H1 (cell line): ENCODE data around the gene KCNE1. TPM values are rescaled to one million over a fixed set of nuclear protein-coding genes. Genes with fewer than 3 reads are reported as not detected.

ENCODE experiments used
- CTCF ChIA-PET: fragments of 300-600 bp; sonication (Branson Sonifier 250); formaldehyde crosslinking; loops from one replicate; lab custom pipeline; 2021; ENCODE audit not compliant: partially characterized antibody; lab: Charles Lee
- POLR2A ChIA-PET: fragments of 300-600 bp; sonication (Branson Sonifier 250); formaldehyde crosslinking; loops from one replicate; lab custom pipeline; 2021; ENCODE audit warnings: inconsistent platforms; ENCODE audit not compliant: partially characterized antibody; lab: Charles Lee
- DNase-seq, 2 experiments: peaks; one replicate each; pipeline versions ENCODE4 v3.0.0 to v3.0.0-alpha.2; 2010 to 2022; ENCODE audit warnings: low spot score in 2 of 2, low read depth in 1 of 2, mixed read lengths in 1 of 2
- FAIRE-seq: peaks from 2 replicates; lab custom pipeline; 2011; peaks lifted over from hg19 to GRCh38; lab: Jason Lieb, UNC
- H2AFZ ChIP-seq: 2 replicates; pipeline ENCODE4 v1.8.1; 2012; ENCODE audit warnings: low read length, inconsistent platforms
- H2AK5ac ChIP-seq: 2 replicates; pipeline ENCODE4 v1.6.1; 2013; ENCODE audit warnings: low read depth, low read length
- H2BK120ac ChIP-seq: replicated peaks from 2 replicates; pipeline ENCODE3; 2013; ENCODE audit warnings: low read depth, low read length, inconsistent platforms
- H2BK12ac ChIP-seq: 2 replicates; pipeline ENCODE4 v1.6.1; 2013; ENCODE audit warnings: low read depth, low read length
- H2BK15ac ChIP-seq: 2 replicates; pipeline ENCODE4 v1.6.1; 2013; ENCODE audit warnings: low read length
- H2BK20ac ChIP-seq: 2 replicates; pipeline ENCODE4 v1.6.1; 2013; ENCODE audit warnings: low read length
- H2BK5ac ChIP-seq: 2 replicates; pipeline ENCODE4 v1.6.1; 2013; ENCODE audit warnings: low read depth, low read length
- H3K14ac ChIP-seq: 2 replicates; pipeline ENCODE4 v1.6.1; 2013; ENCODE audit warnings: inconsistent platforms; ENCODE audit not compliant: insufficient read length
- H3K18ac ChIP-seq: 2 replicates; pipeline ENCODE4 v1.6.1; 2013; ENCODE audit warnings: low read length; ENCODE audit errors: extremely low read depth
- H3K23ac ChIP-seq: 2 replicates; pipeline ENCODE4 v1.6.1; 2013; ENCODE audit warnings: inconsistent platforms; ENCODE audit not compliant: insufficient read length
- H3K23me2 ChIP-seq: 2 replicates; pipeline ENCODE4 v1.6.1; 2013; ENCODE audit warnings: low read depth, low read length
- H3K27ac ChIP-seq: 2 replicates; pipeline ENCODE4 v1.6.1; 2011; ENCODE audit warnings: low read depth, low read length, inconsistent platforms
- H3K27me3 ChIP-seq, 4 experiments: replicated peaks in 1 of 4; 1 replicate in 1 of 4; 2 replicates in 3 of 4; pipeline versions ENCODE4 v1.6.1 to v1.8.1; 2011 to 2013; ENCODE audit warnings: low read length in 3 of 4, mild to moderate bottlenecking in 3 of 4, inconsistent platforms in 2 of 4, mixed read lengths in 2 of 4, moderate library complexity in 1 of 4; ENCODE audit not compliant: control insufficient read depth in 3 of 4, insufficient read depth in 3 of 4; ENCODE audit errors: extremely low read depth in 1 of 4
- H3K36me3 ChIP-seq, 4 experiments: 2 replicates each; pipeline versions ENCODE4 v1.6.1 to v1.8.1; 2011 to 2013; ENCODE audit warnings: mild to moderate bottlenecking in 4 of 4, low read length in 3 of 4, moderate library complexity in 2 of 4, control low read depth in 1 of 4, inconsistent platforms in 1 of 4; ENCODE audit not compliant: insufficient read depth in 4 of 4, control insufficient read depth in 2 of 4
- H3K4ac ChIP-seq: replicated peaks from 2 replicates; pipeline ENCODE3; 2013; ENCODE audit warnings: low read length, low read depth, mixed read lengths, inconsistent platforms; ENCODE audit not compliant: insufficient read length
- H3K4me1 ChIP-seq, 4 experiments: replicated peaks in 1 of 4; 1 replicate in 1 of 4; 2 replicates in 3 of 4; pipeline versions ENCODE4 v1.6.1 to v1.8.1; 2011 to 2013; ENCODE audit warnings: low read length in 3 of 4, inconsistent platforms in 2 of 4, mixed read lengths in 1 of 4; ENCODE audit not compliant: insufficient read depth in 4 of 4, control insufficient read depth in 3 of 4
- H3K4me2 ChIP-seq, 2 experiments: 2 replicates each; pipeline versions ENCODE4 v1.6.1 to v1.8.1; 2011 to 2013; ENCODE audit warnings: low read depth in 2 of 2, low read length in 2 of 2, control low read depth in 1 of 2, inconsistent platforms in 1 of 2, mild to moderate bottlenecking in 1 of 2; ENCODE audit not compliant: insufficient read depth in 1 of 2
- H3K4me3 ChIP-seq, 4 experiments: fragments of 200-600, 300-600 bp in 1 of 4; sonication (generic), shearing (Covaris generic), sonication (Bioruptor Twin) in 1 of 4; 2 replicates each; pipeline versions ENCODE4 v1.5.1 to v1.8.1; 2011 to 2016; ENCODE audit warnings: low read length in 4 of 4, low read depth in 3 of 4, control low read depth in 2 of 4, inconsistent platforms in 2 of 4, mild to moderate bottlenecking in 2 of 4, mixed read lengths in 1 of 4, moderate library complexity in 1 of 4; ENCODE audit not compliant: insufficient read depth in 2 of 4; ENCODE audit errors: extremely low read depth in 1 of 4
- H3K56ac ChIP-seq: replicated peaks from 2 replicates; pipeline ENCODE3; 2013; ENCODE audit warnings: low read depth, mild to moderate bottlenecking, mixed read lengths, low read length, inconsistent platforms; ENCODE audit not compliant: insufficient read length
- H3K79me1 ChIP-seq: 2 replicates; pipeline ENCODE4 v1.6.1; 2013; ENCODE audit warnings: low read depth, low read length, control low read depth
- H3K79me2 ChIP-seq, 2 experiments: 2 replicates each; pipeline versions ENCODE4 v1.6.1 to v1.8.1; 2012 to 2013; ENCODE audit warnings: low read length in 2 of 2, mild to moderate bottlenecking in 2 of 2, inconsistent platforms in 1 of 2; ENCODE audit not compliant: insufficient read depth in 2 of 2, control insufficient read depth in 1 of 2
- H3K9ac ChIP-seq, 4 experiments: replicated peaks in 1 of 4; 1 replicate in 1 of 4; 2 replicates in 3 of 4; pipeline versions ENCODE4 v1.6.1 to v1.8.1; 2011 to 2013; ENCODE audit warnings: low read depth in 3 of 4, low read length in 3 of 4, control low read depth in 2 of 4, mild to moderate bottlenecking in 2 of 4, moderate library complexity in 2 of 4, inconsistent platforms in 1 of 4; ENCODE audit errors: extremely low read depth in 1 of 4
- H3K9me3 ChIP-seq, 2 experiments: 2 replicates each; pipeline versions ENCODE4 v1.6.1 to v1.8.1; 2012 to 2013; ENCODE audit warnings: mild to moderate bottlenecking in 2 of 2, moderate library complexity in 2 of 2, control low read depth in 1 of 2, inconsistent platforms in 1 of 2, low read depth in 1 of 2, low read length in 1 of 2, mixed read lengths in 1 of 2; ENCODE audit not compliant: insufficient read depth in 2 of 2
- H4K20me1 ChIP-seq, 2 experiments: replicated peaks in 1 of 2; 2 replicates each; pipeline versions ENCODE3 to v1.8.1; 2011 to 2013; ENCODE audit warnings: inconsistent platforms in 2 of 2, low read length in 2 of 2, mild to moderate bottlenecking in 1 of 2; ENCODE audit not compliant: insufficient read depth in 2 of 2, control insufficient read depth in 1 of 2
- H4K5ac ChIP-seq: 2 replicates; pipeline ENCODE4 v1.6.1; 2013; ENCODE audit warnings: low read length, low read depth, mixed read lengths, inconsistent platforms; ENCODE audit not compliant: insufficient read length
- H4K8ac ChIP-seq: 2 replicates; pipeline ENCODE4 v1.8.0; 2013; ENCODE audit warnings: mild to moderate bottlenecking, moderate library complexity, low read length, inconsistent platforms; ENCODE audit not compliant: insufficient read depth; ENCODE audit errors: extremely low read depth
- H4K91ac ChIP-seq: replicated peaks from 2 replicates; pipeline ENCODE3; 2013; ENCODE audit warnings: low read length, mixed read lengths, inconsistent platforms; ENCODE audit not compliant: insufficient read length
- CHD1 ChIP-seq: IDR thresholded peaks from 2 replicates; pipeline ENCODE4 v1.6.1; 2012; ENCODE audit warnings: low read depth, low read length, improper control_type of control experiment
- HDAC6 ChIP-seq: IDR thresholded peaks from one replicate; pipeline ENCODE4 v1.7.1; 2012; ENCODE audit warnings: low read depth, mild to moderate bottlenecking, inconsistent platforms, low read length, moderate library complexity
- JUN ChIP-seq: IDR thresholded peaks from 2 replicates; pipeline ENCODE4 v1.6.1; 2011; ENCODE audit warnings: low read depth, mild to moderate bottlenecking, improper control_type of control experiment, low read length
- NANOG ChIP-seq: IDR thresholded peaks from 2 replicates; pipeline ENCODE4 v1.6.1; 2011; ENCODE audit warnings: low read length, low read depth, mild to moderate bottlenecking, inconsistent platforms; ENCODE audit not compliant: insufficient read depth, poor library complexity, severe bottlenecking
- RAD21 ChIP-seq, 2 experiments: IDR thresholded peaks in 1 of 2; conservative IDR thresholded peaks in 1 of 2; 2 replicates each; pipeline ENCODE4 v1.6.1; 2011; ENCODE audit warnings: low read depth in 2 of 2, low read length in 2 of 2, improper control_type of control experiment in 1 of 2, inconsistent platforms in 1 of 2, mild to moderate bottlenecking in 1 of 2, moderate library complexity in 1 of 2
- SIRT6 ChIP-seq: IDR thresholded peaks from one replicate; pipeline ENCODE4 v1.7.1; 2012; ENCODE audit warnings: low read length, inconsistent platforms
- USF2 ChIP-seq: IDR thresholded peaks from 2 replicates; pipeline ENCODE4 v1.6.1; 2011; ENCODE audit warnings: low read length, improper control_type of control experiment
- WGBS, 2 experiments: shearing (Covaris generic) in 1 of 2; methylation state at CpG; one replicate each; pipeline versions ENCODE4 v1.1.6 to v1.1.7; 2013 to 2015; ENCODE audit warnings: low lambda C conversion rate in 2 of 2, mixed read lengths in 2 of 2, inconsistent platforms in 1 of 2, low coverage in 1 of 2, missing lambda C conversion rate in 1 of 2; ENCODE audit not compliant: insufficient replicate concordance in 2 of 2, insufficient coverage in 1 of 2, insufficient read length in 1 of 2; ENCODE audit errors: extremely low coverage in 1 of 2, missing lambda C conversion rate in 1 of 2; 5-methylcytosine and 5-hydroxymethylcytosine counted together
- polyA plus RNA-seq, 7 experiments: library from polyadenylated mRNA; depleted of rRNA in 3 of 7; stranded (reverse) in 5 of 7; unstranded in 2 of 7; fragments of >200 nt in 5 of 7; fragments of 200-250 nt in 2 of 7; gene quantifications; 1 replicate in 5 of 7; 2 replicates in 1 of 7; 4 replicates in 1 of 7; pipeline versions ENCODE4 v1.2.1 to v1.2.3, GENCODE V29; 2011 to 2013; ENCODE audit warnings: missing spikeins in 2 of 7, mixed read lengths in 2 of 7
- total RNA-seq: library from RNA; stranded (reverse); fragmentation: NEBNext Ultra II Directional; extraction: Animal tissue kit (Norgen Biotek cat#: 25700); gene quantifications from 2 replicates; pipeline ENCODE4 v1.2.1, GENCODE V29; 2021
- TF ChIP-seq, protein P1 (sequence below): IDR thresholded peaks from 2 replicates; pipeline ENCODE4 v1.6.1; 2011; ENCODE audit warnings: low read depth, mild to moderate bottlenecking, low read length; ENCODE audit not compliant: insufficient read depth

Gene KCNE1
- total and polyA plus RNA-seq, 2 of the 8 experiments (the other 6 are each of a cell fraction or from before 2014, with no cell fraction given), result 0.08 to 0.28 TPM

DNA sequence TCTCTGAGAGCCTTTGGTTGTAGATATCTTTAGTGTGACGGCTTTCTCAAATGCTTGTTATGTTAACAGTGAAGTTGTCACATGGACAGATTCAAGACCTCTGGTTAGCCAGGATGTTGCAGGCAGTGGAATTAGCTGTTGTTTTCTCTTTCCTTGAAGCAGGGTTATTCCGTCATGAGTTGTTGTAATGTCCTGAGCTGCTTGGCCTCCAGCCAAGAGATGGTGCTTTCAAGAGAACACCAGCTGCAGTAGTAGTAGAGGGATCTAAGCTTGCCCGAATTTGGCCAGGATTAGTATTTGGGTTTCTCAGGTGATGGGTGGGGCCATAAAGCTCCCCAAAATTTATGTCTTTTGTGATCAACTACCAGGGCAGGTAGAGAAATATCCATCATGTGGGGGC lies 13.4 kb downstream of the KCNE1 start:
- H2BK12ac ChIP-seq, result no peak overlapping the region
- no peak overlapping the region for H4K8ac ChIP-seq
- FAIRE-seq (no peak), DNase-seq (no peak)
- H3K18ac ChIP-seq, result no peak overlapping the region
- TF ChIP-seq HDAC6 (no peak), RAD21 (IDR thresholded peaks at IDR 0.05 in 1 of 2, conservative IDR thresholded peaks at IDR 0.05 in 1 of 2; ENCODE audit: low read depth in 2 of 2, low read length in 2 of 2) (no peak), USF2 (no peak), SIRT6 (no peak), JUN (no peak), NANOG (no peak), CHD1 (no peak)
- TF ChIP-seq, protein P1, sequence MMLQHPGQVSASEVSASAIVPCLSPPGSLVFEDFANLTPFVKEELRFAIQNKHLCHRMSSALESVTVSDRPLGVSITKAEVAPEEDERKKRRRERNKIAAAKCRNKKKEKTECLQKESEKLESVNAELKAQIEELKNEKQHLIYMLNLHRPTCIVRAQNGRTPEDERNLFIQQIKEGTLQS, result no peak
- H3K4me3 ChIP-seq, result no peak overlapping the region
- no peak overlapping the region for H3K23ac ChIP-seq
- no peaks in the 10 kb centered on the region for H3K4me1 ChIP-seq
- H3K79me2 ChIP-seq, result no peaks in the 10 kb centered on the region
- WGBS, 2 experiments, result 95% methylated on average over 3 of the region's 3 CpGs; no CpG with 5 or more reads in 1 of the 2 experiments
- no peak overlapping the region for H3K56ac ChIP-seq
- no peak overlapping the region for H3K4ac ChIP-seq
- H2AK5ac ChIP-seq, result no peak overlapping the region
- H3K27me3 ChIP-seq, result no peaks in the 10 kb centered on the region
- no peak overlapping the region for H2BK5ac ChIP-seq
- H3K36me3 ChIP-seq, result no peaks in the 10 kb centered on the region
- no peak overlapping the region for H3K14ac ChIP-seq
- H2BK15ac ChIP-seq, result no peak overlapping the region
- no peak overlapping the region for H2BK20ac ChIP-seq
- H2BK120ac ChIP-seq, result no peak overlapping the region
- no peak overlapping the region for H3K9ac ChIP-seq
- ChIA-PET POLR2A (no interaction called here), CTCF (interaction anchor here (0.8 to 4.1 kb wide), 6 partner anchors 8 to 133 kb away, joined by 3 to 21 read pairs (median 7); partner anchors contain the start of gene KCNE1)
- no peak overlapping the region for H4K5ac ChIP-seq
- H3K23me2 ChIP-seq, result no peaks in the 10 kb centered on the region
- no peaks in the 10 kb centered on the region for H4K20me1 ChIP-seq
- no peak overlapping the region for H2AFZ ChIP-seq
- H4K91ac ChIP-seq, result no peak overlapping the region
- no peak overlapping the region for H3K27ac ChIP-seq
- H3K79me1 ChIP-seq, result no peaks in the 10 kb centered on the region
- no peaks in the 10 kb centered on the region for H3K9me3 ChIP-seq
- H3K4me2 ChIP-seq, result no peak overlapping the region
